Erythroblast (primary cell): Measurements from ENCODE around the gene BIK.
A peak's percentile ranks its signal among the peaks of the same experiment; 100 is the strongest.

Experiments used
- DNase-seq, 2 experiments: peaks; one replicate each; lab custom pipeline; 2025; lab: John Stamatoyannopoulos, UW
- GATA1 ChIP-seq: IDR thresholded peaks from 2 replicates; pipeline ENCODE4 v1.6.1; 2011; ENCODE audit warnings: low read depth, mild to moderate bottlenecking, control low read depth, low read length, moderate library complexity
- POLR2A ChIP-seq: IDR thresholded peaks from 2 replicates; pipeline ENCODE4 v1.6.1; 2011; ENCODE audit warnings: mild to moderate bottlenecking, low read length

BIK gene

DNA sequence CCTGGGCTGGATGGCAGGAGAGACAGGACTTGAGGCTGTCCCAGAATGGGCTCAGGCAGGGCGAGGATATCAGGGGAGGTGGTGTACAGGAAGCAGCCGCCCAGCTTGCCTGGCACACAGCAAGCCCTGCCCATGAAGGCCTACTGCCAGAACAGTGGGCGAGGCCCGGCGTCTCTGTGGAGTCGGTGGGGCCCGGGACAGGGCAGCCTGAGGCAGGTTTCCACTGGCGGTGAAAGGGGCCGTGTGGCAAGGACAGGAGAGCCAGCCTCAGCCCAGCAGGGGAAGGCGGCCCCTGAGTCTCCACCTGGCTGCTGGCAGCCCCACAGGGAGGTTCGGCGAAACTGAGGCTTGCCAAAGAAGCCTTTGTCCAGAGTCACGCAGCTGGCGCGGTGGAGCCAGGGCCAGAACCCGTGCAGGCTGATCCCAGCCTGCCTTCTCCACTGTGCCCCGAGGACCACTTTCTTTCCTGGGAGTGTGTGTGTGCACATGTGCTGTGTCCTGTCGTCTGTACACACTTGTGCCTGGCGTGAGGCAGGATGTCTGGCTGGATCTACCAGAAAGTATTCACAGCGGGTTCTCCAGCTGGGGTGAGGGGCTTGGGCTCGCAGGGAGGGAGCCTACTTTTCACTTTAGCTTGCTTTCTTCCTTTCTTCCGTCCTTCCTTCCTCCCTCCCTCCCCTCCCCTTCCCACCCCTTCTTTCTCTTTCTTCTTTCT is 42.0 kb downstream of the BIK start:
- peak in 1 of 2 experiments; percentile 25 for DNase-seq

DNA sequence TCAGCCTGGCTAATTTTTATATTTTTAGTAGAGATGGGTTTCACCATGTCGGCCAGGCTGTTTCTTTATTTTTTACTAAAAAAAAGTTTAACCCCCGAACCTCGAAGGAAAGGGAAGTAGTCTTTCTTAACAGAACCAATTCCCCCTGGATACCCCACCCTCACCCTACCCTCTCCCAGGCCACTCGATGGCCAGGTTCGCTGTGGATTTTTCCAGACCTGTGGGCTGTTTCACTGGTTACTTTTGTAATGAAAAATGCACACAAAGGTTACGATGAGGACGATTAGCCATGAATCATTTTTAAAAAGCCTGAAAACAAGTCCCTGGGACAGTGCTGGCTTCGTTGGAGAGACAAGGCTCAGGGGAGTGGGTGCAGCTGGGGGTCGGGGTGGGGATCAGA is 43.3 kb downstream of the BIK start:
- TF ChIP-seq GATA1 (no peak), POLR2A (no peak)
- no peak for DNase-seq

More for the DNA sequence above, 42.0 kb downstream of the BIK start:
- TF ChIP-seq GATA1 (no peak), POLR2A (peak; percentile 65)

DNA sequence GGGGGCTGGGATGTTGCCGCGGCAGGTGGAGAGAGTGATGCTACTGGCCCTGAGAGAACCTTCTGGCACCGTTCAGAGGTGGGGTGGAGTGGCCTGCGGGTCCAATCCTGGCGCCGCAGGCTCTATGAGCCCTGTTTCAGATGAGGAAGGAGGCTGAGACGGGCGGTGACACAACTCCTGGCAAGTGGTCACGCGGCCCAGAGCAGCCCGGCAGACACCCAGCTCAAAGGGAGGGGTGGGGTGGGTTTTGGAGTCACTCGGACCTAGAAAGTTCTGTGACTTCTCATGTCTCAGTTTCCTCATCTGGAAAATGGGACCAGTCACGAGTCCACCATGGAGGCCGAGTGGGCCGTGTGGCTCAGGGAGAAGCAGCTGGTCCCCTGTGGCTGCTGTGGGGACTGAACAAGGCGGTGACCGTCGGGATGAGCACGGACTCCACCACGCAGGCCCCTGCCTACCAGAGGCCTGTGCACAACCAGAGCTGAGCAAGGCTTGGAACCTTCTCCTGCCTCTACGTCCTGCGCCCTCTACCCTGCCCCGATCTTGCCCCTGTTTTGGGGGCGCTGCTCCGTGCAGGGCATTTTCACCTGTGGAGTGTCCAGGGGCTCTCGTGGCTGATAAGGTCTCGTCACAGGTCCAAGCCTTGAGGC is 44.5 kb downstream of the BIK start:
- DNase-seq, result no peak
- no peak for TF ChIP-seq POLR2A
- TF ChIP-seq GATA1, result no peak

DNA sequence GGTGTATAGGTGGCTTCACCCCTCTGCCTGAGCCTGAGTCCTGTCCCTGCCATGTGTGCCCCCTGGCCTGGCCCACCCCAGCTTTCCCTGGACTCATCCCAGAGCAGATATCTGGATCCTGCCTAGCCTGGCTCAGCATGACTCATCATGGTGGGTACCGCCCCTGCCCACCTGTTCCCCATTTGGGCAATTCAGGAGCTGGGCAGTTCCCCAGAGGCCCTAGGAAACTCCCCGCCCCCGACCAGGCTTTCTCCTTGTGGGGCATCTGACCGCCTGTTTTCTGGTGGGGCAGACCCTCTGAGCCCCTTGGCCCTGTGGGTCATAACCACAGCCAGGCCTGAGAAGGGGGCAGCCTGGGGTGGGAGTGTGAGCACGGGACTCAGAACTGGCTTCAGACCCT is 45.2 kb downstream of the BIK start:
- TF ChIP-seq POLR2A, result no peak
- TF ChIP-seq GATA1, result no peak

DNA sequence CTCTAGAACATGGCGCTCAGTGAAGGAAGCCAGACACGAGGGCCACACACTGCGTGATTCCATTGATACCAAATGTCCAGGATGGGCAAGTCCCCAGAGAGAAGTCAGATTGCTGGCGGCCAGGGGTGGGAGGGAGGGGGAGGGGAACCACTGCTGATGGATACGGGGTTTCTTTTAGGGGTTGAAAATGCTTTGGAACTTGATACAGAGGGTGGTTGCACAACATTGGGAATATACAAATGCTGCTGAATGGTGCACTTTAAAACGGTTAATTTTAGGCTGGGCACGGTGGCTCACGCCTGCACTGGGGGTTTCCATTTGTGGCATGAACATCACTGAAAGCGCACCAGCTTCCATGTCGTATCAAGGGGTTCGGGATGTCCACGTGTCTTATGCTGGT is 45.9 kb downstream of the BIK start:
- TF ChIP-seq POLR2A, result no peak
- no peak for DNase-seq

More for the DNA sequence above, 45.2 kb downstream of the BIK start:
- no peak for DNase-seq

DNA sequence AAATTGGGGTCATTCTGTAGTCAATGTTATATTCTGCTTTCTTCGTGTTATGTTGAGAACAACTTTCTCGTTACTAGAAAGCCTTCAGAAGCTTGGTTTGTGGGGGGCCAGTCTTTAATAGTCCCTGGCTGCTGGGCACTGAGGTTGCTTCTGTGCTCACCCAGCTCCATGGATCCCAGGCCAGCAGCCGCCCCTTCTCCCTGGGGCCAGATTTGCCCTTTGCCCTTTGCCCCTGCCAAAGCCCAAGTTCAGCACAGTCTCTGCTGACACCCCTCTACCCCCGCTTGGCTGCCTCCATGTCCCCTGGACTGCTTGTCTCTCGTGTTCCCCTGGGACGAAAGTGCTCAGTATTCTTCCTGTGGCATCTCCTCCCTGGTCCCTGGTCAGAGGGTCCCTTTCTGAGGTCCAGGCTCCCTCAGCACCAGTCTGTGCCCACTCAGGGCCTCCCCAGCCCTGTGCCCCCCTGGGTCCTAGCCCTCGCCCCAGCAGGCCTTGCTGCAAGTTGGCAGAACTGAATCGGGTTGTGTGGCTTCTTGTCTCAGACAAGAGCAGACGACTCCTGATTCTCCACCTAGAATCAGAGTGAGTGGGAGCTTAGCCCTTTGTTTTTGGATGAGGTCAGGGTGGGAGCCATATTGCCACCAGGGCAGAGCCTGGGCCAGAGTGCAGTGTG is 47.5 kb downstream of the BIK start:
- TF ChIP-seq GATA1, result no peak
- TF ChIP-seq POLR2A, result no peak
- DNase-seq, result no peak

DNA sequence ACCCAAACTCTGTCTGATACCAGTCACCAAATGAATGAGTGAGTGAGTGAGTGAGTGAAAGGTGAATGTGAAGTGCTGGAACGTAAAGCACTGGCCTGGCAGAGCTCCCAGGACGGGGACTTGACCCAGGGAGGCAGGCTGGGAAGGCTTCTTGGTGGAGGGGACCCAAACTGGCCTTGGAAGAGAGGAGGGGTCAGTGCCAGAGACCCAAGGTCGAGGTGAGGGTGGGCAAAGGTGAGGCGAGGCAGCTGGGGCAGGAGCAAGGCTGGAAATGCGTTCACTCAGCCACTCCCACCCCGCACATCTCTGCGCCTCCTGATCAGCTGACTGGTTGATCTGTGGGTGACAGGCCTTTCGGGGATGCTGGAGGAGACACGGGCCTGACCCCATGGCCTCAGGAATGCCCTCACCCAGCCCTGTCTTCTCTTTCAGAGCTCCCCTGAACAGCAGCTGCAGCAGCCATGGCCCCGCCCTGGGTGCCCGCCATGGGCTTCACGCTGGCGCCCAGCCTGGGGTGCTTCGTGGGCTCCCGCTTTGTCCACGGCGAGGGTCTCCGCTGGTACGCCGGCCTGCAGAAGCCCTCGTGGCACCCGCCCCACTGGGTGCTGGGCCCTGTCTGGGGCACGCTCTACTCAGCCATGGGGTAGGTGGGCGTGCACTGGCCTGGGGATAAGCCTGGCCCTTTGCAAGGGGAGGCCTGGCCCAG is 48.4 kb downstream of the BIK start:
- no peak for DNase-seq
- TF ChIP-seq GATA1 (no peak), POLR2A (no peak)

DNA sequence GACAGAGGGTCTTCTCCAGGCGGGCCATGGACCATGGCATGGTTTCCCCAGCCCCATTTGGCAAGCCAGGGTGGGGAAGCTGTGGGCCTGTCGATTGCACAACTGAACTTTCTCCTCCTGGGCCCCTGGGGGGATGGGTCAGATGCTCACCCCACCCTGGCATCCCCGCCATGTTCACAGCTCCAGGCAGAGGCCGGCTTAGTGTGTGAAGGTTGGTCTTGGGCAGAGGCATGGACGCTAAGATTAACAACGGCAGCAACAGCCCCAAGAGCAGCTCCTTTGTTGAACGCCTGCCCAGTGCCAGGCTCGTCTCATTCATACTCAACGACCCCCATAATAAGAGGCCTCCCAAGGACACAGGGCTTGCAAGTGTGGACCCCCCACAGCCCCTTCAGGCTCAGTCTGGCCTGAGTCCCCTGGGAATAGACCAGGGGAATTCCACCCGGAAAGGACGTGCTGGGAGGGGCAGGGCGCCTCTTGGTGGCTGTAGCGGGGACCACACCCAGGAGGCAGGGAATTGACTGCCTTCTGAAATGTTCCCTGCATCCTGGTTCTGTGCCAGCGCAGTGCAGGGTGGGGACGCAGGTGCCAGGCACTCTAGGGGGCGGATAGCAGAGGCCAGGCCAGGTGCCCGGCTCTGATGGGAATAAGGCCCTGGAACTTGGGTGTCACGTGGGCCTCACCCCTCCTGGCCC is 49.1 kb downstream of the BIK start:
- DNase-seq, result no peak
- TF ChIP-seq GATA1 (no peak), POLR2A (no peak)

DNA sequence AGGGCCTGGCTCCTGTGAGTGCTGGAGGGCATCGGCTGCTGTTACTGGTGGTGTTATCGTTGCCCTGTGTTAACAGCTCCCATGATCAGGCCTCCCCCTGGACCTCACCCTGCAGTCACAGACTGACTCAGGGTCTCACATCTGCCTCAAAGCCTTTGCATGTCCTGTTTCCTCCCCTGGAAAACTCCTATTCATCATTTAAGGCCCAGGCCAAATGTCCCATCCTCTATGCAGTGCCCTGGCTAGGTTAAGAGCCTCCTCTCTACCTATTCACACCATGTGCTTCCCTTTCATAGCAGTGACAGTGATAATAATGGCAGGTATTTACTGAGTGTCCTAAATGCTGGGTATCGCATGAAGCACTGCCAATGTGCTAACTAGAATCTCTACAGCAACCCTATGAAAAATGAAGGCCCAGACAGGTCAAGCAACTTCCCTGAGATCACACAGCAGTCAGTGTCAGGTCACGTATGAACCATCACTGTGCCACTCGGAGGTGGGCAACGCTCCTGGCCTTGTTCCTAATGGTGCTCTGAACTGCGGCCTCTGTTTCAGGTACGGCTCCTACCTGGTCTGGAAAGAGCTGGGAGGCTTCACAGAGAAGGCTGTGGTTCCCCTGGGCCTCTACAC is 50.1 kb downstream of the BIK start:
- DNase-seq, result no peak
- TF ChIP-seq GATA1, result no peak

DNA sequence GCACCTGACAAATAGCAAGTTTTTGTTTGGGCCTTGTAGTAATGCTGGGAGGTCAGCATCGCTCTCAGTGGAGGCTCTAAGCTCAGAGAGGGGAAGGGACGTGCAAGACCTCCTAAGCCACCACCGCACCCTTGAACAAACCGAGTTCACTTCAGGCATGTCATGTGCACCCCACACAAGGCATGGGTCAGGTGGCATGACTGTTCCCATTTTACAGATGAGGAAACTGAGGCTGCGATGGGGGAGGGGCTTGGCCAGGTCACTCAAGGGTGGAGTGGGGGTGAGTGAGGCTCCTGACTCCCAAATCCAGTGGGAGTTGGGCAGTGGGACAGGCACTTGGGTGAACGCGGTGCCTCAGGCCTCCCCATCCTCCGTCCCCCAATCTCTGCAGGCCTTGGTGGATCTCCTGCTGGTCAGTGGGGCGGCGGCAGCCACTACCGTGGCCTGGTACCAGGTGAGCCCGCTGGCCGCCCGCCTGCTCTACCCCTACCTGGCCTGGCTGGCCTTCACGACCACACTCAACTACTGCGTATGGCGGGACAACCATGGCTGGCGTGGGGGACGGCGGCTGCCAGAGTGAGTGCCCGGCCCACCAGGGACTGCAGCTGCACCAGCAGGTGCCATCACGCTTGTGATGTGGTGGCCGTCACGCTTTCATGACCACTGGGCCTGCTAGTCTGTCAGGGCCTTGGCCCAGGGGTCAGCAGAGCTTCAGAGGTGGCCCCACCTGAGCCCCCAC is 52.0 kb downstream of the BIK start:
- DNase-seq, result no peak
- TF ChIP-seq POLR2A, result no peak
- TF ChIP-seq GATA1, result no peak

DNA sequence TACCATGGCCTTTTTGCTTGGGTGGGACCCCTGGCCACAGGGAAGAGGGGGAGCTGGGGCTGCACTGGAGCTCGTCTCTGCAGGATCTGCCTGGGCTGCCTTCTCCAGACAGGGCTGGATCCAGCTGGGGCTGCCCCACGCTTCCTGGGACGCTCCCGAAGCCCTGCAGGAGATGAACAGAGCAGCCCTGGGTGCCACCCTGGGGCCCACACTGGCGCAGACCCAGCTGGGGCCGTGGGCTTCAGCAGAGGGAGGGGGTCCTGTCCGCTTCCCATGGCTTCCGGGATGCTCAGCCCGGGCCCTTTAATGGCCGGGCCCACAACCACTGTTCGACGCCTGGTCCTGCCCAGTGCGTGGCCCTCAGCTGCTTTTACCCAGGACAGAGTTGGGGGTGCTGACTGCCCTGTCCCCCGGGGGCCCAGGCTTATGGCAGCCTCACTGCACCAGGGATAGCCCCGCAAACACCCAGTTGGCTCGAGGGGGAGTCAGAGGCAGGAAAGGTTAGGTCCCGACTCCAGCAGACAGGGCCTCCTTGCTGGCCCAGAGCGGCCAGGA is 52.8 kb downstream of the BIK start:
- TF ChIP-seq POLR2A (no peak), GATA1 (no peak)
- DNase-seq, result no peak

DNA sequence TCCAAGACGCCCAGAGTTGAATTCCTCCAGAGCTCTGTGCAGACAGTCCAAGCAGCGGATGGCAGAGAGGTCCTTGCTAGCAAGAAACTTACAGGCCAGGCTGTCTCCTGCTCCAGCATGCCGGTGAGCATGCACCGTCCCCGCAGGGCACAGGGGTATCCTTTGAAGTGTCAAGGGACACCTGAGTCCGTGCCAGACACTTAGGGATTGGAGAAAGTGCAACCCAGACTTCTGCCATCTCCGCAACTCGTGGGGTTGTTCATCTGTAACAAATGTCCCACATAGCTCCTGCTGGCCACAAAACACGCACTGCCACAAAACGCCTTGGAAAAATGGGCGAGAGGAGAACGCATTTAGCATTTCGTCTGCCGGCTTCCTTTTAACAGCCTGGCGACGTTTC is 54.1 kb downstream of the BIK start:
- TF ChIP-seq GATA1, result no peak
- TF ChIP-seq POLR2A, result no peak
- no peak for DNase-seq
